GM19099 (cell line): ENCODE results near the gene SEMA5A.

Source experiments
- POLR2A ChIP-seq: IDR thresholded peaks from 3 replicates; pipeline ENCODE4 v1.6.1; 2011; ENCODE audit warnings: low read depth; ENCODE audit not compliant: insufficient read length; ENCODE audit errors: extremely low read depth

Gene SEMA5A

DNA sequence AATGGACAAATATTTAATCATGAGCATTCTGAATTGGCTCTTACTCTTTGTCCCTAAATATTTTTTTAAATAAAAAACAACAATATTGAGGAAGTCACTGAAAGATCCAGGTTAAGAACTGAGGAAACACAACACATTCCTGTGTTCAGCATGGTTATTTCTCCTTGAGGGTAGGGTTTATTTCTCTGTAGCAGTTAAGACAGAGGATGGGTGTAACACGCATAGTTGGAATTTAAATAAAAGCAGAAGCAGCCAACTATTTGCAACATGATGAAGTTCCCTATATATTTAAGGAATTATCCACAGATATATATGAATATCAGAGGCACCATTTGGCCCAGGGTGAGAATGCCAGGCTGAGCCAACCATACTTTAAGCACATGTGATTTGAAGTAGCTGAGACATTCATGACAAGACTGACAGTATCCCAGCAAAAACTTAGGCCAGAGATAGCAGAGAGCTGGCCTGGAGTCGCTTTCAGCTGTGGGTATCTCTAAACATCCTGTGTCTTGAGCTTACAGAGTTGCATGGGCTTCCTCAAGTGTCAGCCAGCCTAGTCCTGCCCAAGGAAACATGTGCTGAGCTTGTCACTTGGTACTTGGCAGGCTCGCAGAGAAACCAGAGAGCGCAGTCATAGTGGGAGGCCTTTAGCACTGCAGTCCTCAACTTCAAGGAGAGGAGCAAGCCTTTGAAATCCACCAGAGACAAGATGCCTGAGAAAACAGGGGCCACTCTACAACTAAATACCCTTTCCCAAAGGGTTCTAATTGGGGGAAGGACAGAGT lies 43.6 kb downstream of the SEMA5A start:
- TF ChIP-seq POLR2A = no peak

DNA sequence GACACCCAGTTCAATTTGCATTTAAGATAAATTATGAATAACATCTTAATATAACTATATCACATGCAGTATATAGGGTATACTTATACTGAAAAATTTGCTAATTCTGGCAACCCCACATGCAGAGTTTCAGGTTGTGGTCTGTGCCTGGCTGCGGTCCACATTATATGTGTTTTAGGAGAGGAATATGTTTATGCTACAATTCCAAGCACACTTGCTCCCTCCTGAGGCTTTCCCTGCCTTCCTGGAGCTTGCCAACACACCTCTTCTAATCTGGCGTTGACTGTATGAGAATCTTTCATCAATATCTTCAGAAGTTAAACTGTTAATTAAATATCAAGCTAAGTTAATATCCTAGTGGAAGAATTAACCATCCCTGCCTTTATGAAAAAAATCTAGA lies 45.2 kb downstream of the SEMA5A start:
- no peak for TF ChIP-seq POLR2A

DNA sequence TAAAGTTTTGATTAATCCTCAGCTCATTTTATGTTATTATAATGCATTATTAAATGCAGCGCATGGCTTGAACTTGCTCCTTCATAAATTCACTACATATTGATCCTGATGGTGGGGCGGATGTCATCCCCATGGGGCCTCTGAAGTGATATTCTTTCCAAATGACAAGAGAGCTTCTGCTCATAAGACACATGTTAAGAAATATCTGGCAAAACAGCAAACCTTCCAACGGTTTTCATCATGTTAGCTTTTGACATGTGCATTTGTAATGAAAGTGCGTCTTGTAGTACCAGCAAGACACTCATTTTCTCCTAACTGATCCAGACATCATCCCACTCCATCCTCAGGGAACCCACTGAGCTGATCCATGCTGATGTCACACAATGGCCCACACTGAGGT lies 45.7 kb downstream of the SEMA5A start:
- no peak for TF ChIP-seq POLR2A

DNA sequence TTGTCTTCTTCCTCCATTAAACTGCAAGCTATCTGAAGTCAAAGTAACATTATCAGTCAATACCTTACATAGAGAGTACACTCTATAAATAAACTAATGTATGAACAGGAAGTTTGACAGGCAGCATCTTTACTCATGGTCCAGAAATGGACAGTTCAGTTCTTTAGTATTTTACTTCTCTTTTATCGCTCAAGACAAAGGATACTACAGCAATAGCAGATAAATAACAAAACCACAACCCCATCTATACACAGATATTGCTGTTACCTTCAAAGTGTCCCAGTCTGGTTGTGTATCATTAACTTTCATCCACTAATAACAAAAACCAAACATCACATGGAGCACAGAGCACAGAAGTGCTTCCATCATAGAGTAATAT lies 46.4 kb downstream of the SEMA5A start:
- TF ChIP-seq POLR2A = no peak

DNA sequence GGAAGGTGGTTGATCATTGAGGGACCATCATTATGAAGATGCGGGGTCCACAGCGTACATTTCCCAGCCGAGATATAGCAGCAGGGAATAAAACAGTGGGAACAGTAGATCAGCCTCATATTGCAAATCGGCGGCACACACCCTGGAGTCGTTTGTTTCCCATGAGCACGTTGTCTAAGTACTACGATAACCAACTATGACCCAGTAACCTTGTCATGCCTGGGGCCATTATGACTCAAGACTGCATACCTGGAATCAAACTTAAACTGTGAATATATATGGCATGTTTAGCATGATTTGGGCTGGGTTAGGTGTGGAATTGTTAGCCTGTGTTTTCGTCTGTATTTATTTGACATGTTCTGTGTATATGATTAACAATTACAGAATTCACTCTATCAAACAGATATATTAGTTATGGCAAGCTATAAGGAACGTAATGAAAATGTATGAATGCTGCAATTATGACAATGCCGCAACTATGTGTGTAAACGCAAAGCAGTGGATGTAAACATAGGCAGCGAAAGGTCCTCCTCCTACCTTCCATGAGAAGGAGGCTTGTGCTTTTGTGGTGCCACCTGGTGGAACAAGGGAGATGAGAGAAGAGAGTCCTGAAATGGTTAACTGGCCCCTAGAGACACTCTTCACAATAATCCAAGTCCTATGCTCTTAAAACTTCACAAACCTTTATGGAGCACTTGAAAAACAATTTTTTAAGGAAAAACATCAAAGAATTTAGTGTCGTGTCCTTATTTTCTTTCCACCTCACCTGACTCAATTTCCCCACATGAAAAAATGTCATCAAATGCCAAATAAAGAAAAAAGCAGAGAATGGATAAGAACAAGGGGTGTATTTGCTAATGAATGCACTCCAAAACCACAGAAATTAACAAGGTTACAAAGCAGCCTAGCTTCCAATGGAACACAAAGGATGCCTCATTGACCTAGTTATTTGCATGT lies 47.1 kb downstream of the SEMA5A start:
- TF ChIP-seq POLR2A = no peak

DNA sequence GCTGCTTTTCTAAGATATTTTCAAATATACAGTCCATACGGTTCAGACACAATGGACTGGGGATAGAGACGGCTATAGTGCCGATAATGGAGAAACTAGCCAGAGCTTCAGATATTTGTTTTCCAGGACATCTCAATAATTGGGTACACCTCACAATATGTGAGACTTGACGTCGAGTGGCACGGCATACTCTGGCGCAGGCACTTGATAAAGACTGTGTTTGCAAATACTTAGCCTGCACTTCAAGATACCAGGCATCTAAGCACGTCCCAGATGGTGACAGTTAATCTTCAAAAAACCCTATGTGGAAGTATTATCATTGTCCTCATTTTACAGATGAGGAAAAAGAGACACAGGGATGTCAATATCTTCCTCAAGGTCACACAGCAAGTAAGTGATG lies 48.5 kb downstream of the SEMA5A start:
- no peak for TF ChIP-seq POLR2A

DNA sequence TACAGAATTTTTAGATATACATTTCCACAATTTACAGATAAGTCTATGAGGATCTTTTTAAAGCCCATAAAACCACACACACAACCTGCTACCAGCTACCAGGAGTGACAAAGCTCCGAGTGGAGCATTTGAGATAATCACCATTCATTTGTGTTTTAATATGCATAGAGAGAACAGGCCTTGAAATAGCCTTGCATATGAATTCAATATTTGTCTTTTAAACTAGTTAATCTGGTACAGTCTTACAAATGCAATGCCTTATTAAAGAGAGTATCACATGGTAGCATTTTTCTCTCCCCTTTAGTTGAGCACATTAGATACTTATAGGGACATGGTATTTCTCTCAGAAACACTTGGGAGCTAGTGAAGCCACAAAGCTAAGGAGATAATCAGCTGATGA lies 49.1 kb downstream of the SEMA5A start:
- TF ChIP-seq POLR2A = no peak

DNA sequence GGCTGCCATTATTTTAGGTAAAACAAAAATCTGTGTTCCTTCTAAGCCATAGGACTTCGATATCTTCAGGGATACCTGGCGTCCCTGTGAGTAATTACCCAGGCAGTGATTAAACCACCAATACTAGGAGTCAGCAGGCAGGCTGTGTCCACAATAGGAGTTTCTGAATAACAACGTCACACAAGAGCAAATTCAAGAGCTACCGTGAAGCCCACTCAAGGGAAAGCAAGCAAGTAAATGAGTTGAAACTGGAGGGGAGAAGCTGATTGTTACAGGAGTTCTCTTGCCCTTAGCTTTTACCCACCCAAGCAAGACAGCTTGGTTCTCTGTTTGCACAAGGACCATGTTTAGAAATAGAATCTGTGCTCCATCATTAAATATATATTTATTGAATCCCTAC lies 50.8 kb downstream of the SEMA5A start:
- TF ChIP-seq POLR2A = no peak

DNA sequence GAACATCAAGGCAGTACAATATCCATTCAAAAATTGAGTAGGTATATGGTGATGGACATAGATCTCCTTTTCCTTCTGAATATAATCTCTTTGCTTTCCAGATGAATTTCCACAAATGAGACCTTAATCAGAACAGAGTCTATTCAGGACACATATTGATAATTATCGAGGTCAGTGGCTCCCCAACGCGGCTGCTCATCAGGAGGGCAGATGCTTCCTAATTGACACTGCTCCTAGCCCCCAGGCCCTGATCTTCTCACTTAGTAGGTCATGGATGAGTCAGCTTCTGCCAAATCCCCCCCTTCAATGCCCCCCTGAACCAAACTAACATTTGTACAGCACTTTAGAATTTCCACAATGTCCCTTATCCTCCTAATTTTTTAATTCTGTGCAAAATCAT lies 51.6 kb downstream of the SEMA5A start:
- TF ChIP-seq POLR2A = no peak

DNA sequence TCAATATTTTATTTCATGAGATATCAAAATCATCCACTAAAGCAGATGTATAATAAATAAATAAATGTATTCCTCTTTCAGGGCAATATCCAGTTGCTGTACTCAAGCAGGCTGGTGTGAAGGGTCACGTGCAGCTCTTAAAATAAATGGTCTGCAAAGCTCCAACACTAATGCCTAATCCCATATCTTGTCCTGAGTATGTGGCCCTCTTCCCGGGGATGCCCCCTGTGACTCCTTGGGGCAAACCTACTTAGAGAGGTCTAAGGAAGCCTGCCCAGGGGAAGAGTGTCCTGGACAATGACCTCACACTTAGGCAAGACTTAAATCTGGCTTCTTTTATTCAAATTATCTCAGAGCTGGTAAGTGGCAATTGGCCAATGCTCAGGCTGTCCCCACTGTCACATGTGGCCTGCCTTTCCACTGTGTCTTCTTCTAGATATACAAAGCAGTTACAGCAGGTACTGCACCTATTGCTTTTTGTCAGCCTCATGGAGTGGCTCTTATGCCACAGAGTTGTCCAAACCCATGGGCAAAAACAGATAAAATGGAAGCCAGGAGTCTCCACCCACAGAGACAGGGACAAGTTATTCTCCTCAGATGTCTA lies 55.3 kb downstream of the SEMA5A start:
- no peak for TF ChIP-seq POLR2A

DNA sequence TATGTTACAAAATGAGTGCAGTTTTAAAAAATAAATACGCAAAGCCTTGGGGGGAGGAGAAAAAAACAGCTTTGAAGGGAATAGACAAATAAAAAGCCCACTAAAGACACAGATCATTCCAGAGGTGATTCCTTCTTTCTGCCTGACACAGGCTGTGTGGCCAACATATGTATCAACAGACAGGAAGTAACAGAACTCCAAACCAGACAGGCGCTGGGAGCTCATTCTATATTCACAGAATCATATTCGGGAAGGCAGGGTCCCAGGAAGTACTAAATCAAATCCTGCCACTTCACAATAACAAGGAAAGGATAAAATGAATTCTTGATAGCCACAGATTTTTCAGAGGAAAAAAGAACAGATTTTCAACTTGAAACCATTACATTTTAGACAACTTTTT lies 62.1 kb downstream of the SEMA5A start:
- no peak for TF ChIP-seq POLR2A

DNA sequence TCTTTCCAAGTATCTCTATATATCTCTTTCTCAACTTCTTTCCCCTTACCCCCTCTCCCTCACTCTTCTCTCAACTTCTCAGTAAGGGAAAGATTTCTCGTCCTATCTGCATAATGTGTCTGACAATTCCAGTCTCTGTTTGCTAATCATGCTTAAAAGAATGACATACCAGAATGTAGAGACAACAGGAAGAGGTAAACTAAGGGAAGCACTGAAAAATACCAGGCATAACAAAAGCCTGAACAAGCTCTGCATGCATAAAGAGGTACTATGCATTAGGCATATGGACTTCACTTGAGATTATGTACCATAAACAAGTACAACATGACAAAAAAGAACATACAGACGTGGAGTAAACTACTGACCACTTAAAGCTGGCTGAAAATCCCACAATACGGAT lies 62.6 kb downstream of the SEMA5A start:
- no peak for TF ChIP-seq POLR2A

DNA sequence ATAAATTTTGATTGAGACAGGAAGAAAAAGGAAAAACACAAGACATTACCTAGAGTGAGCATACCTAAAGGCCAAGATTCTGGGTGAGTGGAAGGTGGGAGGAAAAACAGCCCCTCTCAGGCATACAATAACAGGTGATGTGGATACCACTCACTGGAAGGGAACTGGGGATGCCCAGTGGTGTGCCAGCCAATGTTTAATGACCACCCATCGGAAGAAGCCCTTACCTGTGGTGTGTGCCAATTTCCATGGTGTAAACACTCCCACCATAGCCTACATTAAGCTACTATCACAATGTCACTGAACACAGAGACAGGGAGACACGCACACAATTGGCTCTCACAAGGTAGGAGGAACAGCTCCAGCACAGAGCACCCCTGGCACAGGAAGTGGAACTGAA lies 63.5 kb downstream of the SEMA5A start:
- TF ChIP-seq POLR2A = no peak

DNA sequence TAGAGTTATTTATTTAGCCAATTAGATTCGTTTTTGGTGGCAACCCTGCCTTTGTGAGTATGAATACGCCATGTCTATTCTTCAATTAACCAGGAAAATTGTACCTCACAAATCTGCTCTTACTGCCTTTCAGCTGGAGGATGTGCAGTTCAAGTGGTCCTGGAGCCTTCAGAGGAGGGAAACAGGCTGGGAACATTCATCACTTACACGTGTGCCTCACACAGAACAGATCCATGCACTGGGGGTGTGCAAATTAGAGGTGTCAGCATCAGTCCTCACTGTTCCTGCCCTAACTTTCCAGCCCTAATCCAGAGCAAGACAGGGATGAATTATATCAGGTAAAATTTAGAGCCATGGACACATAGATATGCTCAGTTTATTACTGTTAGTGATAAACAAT lies 65.4 kb downstream of the SEMA5A start:
- TF ChIP-seq POLR2A = no peak

DNA sequence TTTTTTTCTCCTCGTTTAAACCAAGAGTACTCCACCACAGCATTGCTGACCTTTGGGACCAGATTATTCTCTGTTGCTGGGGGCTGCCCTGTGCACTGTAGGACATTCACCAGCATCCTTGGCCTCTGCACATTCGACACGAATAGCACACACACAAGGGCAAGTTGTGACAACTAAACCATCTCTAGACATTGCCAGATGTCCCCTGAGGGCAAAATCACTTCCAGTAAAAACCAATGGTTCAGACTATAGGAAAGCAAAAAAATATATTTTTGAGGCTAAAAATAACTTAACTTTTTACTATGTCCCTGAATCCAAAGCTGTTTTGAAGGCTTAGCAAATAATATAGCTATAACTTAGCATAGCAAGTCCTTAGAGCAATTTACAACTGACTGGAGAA lies 65.9 kb downstream of the SEMA5A start:
- TF ChIP-seq POLR2A = no peak

DNA sequence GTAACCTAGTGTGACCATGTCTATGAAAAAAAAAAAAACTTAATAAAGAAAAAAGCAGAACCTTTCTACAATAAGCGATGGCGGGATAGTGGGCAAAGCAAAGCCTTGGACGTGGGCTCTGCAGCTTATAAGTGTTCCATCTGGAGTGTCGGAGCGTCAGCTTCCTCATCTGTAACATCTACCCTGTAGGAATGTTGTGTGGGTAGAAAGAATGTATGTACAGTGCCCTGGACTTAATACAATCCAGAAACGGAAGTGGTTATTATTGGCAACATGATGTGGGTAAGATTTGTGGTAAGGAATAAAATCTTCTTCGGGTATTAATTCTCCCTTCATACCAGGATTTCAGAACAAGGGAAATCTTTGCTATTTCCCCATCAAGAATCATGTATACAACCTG lies 66.5 kb downstream of the SEMA5A start:
- no peak for TF ChIP-seq POLR2A
